ENCODE measurements around the gene RHBDD2. TPM values are rescaled to one million over a fixed set of nuclear protein-coding genes. Genes with fewer than 3 reads are reported as not detected.
"Not testable (repeated sequence)": the region's sequence is repeated elsewhere in the genome, so short reads cannot be mapped to it uniquely, and the experiment has no call there.

Gene RHBDD2
- total RNA-seq, 2 experiments from 2014 or later: 18.6 to 20.3 TPM

DNA sequence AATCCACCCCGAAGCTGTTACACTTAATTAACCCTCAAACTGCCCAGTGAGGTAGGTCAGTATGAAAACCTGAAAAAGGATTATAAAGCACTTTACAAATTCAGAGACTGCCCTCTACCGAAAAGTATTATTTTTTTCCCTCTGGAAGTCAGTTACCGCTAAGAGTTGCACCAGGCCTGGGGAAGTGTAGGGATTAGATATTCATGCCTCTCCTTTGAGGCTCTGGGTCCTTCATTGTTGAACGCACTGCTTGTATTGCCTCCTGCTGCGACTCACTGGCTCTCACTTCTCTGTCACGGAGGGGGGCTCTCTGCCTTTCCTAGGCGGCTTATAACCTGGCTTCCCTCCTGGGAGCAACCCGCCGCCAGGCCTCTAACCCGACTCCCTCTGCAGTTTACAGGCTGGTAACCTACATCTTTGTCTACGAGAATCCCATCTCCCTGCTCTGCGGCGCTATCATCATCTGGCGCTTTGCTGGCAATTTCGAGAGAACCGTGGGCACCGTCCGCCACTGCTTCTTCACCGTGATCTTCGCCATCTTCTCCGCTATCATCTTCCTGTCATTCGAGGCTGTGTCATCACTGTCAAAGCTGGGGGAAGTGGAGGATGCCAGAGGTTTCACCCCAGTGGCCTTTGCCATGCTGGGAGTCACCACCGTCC is 2.7 kb downstream of the RHBDD2 start:
- H2AFZ ChIP-seq (ENCODE audit: low read length): no peak overlapping the region
- H3K4me1 ChIP-seq (ENCODE audit: insufficient read depth, low read length, poor library complexity, severe bottlenecking): peaks cover 18% of the 10 kb centered on the region
- DNase-seq (ENCODE audit: low spot score): no peak
- H3K9me2 ChIP-seq (ENCODE audit: insufficient read depth, low read length): no peaks in the 10 kb centered on the region
- no TSS peak for BruUV-seq (replicated peaks)
- H3K36me3 ChIP-seq (ENCODE audit: insufficient read depth, low read length): peaks cover 56% of the 10 kb centered on the region
- intact Hi-C loops (cut with micrococcal nuclease; ENCODE audit: unreplicated experiment): no loop called here
- H3K4me3 ChIP-seq (ENCODE audit: low read depth, low read length, poor library complexity, severe bottlenecking): no peak overlapping the region
- H3K27ac ChIP-seq (ENCODE audit: low read depth, low read length, poor library complexity, severe bottlenecking): no peak overlapping the region
- CTCF ChIA-PET (ENCODE audit: unreplicated experiment): no interaction called here
- no peak overlapping the region for H3K4me2 ChIP-seq (ENCODE audit: low read length)
- H3K79me2 ChIP-seq (ENCODE audit: insufficient read depth, low read depth, low read length): peaks cover 9% of the 10 kb centered on the region; the same call in 1 of the 2 replicates
- H3K9me3 ChIP-seq (ENCODE audit: low read length): no peaks in the 10 kb centered on the region
- POLR2A ChIA-PET: interaction anchor here (0.6 kb wide), 1 partner anchor 297 kb away, joined by 3 read pairs; no protein-coding TSS in a partner anchor
- no peaks in the 10 kb centered on the region for H4K20me1 ChIP-seq (ENCODE audit: insufficient read depth, low read length)
- TF ChIP-seq EZH2phosphoT487 (IDR thresholded peaks at IDR 0.05; ENCODE audit: borderline replicate concordance, low read depth, low read length): no peak
- TF ChIP-seq, protein P1, sequence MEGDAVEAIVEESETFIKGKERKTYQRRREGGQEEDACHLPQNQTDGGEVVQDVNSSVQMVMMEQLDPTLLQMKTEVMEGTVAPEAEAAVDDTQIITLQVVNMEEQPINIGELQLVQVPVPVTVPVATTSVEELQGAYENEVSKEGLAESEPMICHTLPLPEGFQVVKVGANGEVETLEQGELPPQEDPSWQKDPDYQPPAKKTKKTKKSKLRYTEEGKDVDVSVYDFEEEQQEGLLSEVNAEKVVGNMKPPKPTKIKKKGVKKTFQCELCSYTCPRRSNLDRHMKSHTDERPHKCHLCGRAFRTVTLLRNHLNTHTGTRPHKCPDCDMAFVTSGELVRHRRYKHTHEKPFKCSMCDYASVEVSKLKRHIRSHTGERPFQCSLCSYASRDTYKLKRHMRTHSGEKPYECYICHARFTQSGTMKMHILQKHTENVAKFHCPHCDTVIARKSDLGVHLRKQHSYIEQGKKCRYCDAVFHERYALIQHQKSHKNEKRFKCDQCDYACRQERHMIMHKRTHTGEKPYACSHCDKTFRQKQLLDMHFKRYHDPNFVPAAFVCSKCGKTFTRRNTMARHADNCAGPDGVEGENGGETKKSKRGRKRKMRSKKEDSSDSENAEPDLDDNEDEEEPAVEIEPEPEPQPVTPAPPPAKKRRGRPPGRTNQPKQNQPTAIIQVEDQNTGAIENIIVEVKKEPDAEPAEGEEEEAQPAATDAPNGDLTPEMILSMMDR (conservative IDR thresholded peaks at IDR 0.05; ENCODE audit: low read length): no peak

DNA sequence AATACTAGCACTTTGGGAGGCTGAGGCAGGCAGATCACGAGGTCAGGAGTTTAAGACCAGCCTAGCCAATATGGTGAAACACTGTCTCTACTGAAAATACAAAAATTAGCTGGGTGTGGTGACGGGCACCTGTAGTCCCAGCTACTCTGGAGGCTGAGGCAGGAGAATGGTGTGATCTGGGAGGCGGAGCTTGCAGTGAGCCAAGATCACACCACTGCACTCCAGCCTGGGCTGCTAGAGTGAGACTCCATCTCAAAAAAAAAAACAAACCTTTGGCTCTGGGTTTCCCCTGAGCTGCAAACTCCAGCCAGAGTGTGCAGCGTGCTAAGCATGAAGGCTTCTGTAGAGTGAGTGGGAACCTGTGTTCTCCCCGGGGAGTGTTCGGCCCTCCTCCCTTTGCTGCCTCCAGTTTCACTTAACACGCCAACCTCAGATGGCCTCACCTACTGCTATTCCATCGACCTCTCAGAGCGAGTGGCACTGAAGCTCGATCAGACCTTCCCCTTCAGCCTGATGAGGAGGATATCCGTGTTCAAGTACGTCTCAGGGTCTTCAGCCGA is 4.5 kb downstream of the RHBDD2 start:
- DNase-seq (ENCODE audit: low spot score); intact Hi-C loops (cut with micrococcal nuclease; ENCODE audit: unreplicated experiment): not testable (repeated sequence)

DNA sequence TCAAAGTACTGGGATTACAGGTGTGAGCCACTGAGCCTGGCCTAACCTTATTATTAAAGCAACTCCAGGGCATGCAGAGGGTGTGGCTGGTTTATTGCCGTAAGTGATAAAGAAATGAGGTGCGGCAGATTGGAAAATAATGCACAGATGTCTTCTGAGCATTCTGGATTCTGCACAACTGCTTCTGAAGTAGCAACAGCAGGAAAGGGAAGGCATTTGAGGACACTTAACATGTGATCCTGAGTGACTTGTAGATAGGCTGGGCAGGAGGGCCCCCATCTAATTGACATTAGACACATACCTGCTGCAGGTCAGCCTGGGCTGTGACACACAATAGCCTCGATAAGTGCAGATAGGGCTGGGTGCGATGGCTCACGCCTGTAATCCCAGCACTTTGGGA is 5.6 kb downstream of the RHBDD2 start:
- POLR2A ChIA-PET: no interaction called here
- DNase-seq (ENCODE audit: low spot score): no peak
- CTCF ChIA-PET (ENCODE audit: unreplicated experiment): no interaction called here
- H3K27ac ChIP-seq (ENCODE audit: low read depth, low read length, poor library complexity, severe bottlenecking): no peak overlapping the region
- TF ChIP-seq, protein P1 (conservative IDR thresholded peaks at IDR 0.05; ENCODE audit: low read length): no peak
- TF ChIP-seq EZH2phosphoT487 (IDR thresholded peaks at IDR 0.05; ENCODE audit: borderline replicate concordance, low read depth, low read length): no peak
- H3K36me3 ChIP-seq (ENCODE audit: insufficient read depth, low read length): peaks cover 66% of the 10 kb centered on the region
- peaks cover 10% of the 10 kb centered on the region for H3K4me1 ChIP-seq (ENCODE audit: insufficient read depth, low read length, poor library complexity, severe bottlenecking)
- no peak overlapping the region for H3K4me2 ChIP-seq (ENCODE audit: low read length)
- no peaks in the 10 kb centered on the region for H3K9me2 ChIP-seq (ENCODE audit: insufficient read depth, low read length)
- no TSS peak for BruUV-seq (replicated peaks)
- H4K20me1 ChIP-seq (ENCODE audit: insufficient read depth, low read length): no peaks in the 10 kb centered on the region
- no peaks in the 10 kb centered on the region for H3K9me3 ChIP-seq (ENCODE audit: low read length)
- H2AFZ ChIP-seq (ENCODE audit: low read length): no peak overlapping the region
- no peak overlapping the region for H3K4me3 ChIP-seq (ENCODE audit: low read depth, low read length, poor library complexity, severe bottlenecking)
- intact Hi-C loops (cut with micrococcal nuclease; ENCODE audit: unreplicated experiment): no loop called here
- peaks cover 7% of the 10 kb centered on the region; the same call in 1 of the 2 replicates for H3K79me2 ChIP-seq (ENCODE audit: insufficient read depth, low read depth, low read length)

More for the DNA sequence above, 4.5 kb downstream of the RHBDD2 start:
- Histone ChIP-seq H3K36me3 (ENCODE audit: insufficient read depth, low read length) (peaks cover 65% of the 10 kb centered on the region), H3K4me1 (ENCODE audit: insufficient read depth, low read length, poor library complexity, severe bottlenecking) (peaks cover 14% of the 10 kb centered on the region)
- H3K9me2 ChIP-seq (ENCODE audit: insufficient read depth, low read length); H3K4me2 ChIP-seq (ENCODE audit: low read length); POLR2A ChIA-PET; BruUV-seq (replicated peaks); H4K20me1 ChIP-seq (ENCODE audit: insufficient read depth, low read length); H3K4me3 ChIP-seq (ENCODE audit: low read depth, low read length, poor library complexity, severe bottlenecking); H3K27ac ChIP-seq (ENCODE audit: low read depth, low read length, poor library complexity, severe bottlenecking); H3K79me2 ChIP-seq (ENCODE audit: insufficient read depth, low read depth, low read length); CTCF ChIA-PET (ENCODE audit: unreplicated experiment); H3K9me3 ChIP-seq (ENCODE audit: low read length); H2AFZ ChIP-seq (ENCODE audit: low read length): not testable (repeated sequence)
